GM19372 (cell line): ENCODE results near the gene PDZD8.
A peak's percentile ranks its signal among the peaks of the same experiment; 100 is the strongest.

Experiments used
- ATAC-seq: cut with Tn5 transposase; IDR thresholded peaks from one replicate; pipeline ENCODE4 v1.9.1; 2021; ENCODE audit warnings: mild to moderate bottlenecking, low read depth, moderate library complexity; ENCODE audit not compliant: unreplicated experiment

The PDZD8 gene

GRCh38 chr10:117352724-117353123, 22.5 kb downstream of the PDZD8 start:
- no peak for ATAC-seq

- no peak for ATAC-seq
Observed at GRCh38 chr10:117351996-117352395, 23.2 kb downstream of the PDZD8 start.

GRCh38 chr10:117351558-117351957, 23.7 kb downstream of the PDZD8 start:
- no peak for ATAC-seq

GRCh38 chr10:117350909-117351308, 24.3 kb downstream of the PDZD8 start:
- ATAC-seq: peak; percentile 74

GRCh38 chr10:117348236-117348635, 27.0 kb downstream of the PDZD8 start:
- ATAC-seq: no peak

GRCh38 chr10:117346574-117346973, 28.7 kb downstream of the PDZD8 start:
- no peak for ATAC-seq

GRCh38 chr10:117345143-117345542, 30.1 kb downstream of the PDZD8 start:
- ATAC-seq: no peak

- peak; percentile 11 for ATAC-seq
Observed at GRCh38 chr10:117342641-117343040, 32.6 kb downstream of the PDZD8 start.

- no peak for ATAC-seq
Observed at GRCh38 chr10:117341061-117341460, 34.2 kb downstream of the PDZD8 start.

- no peak for ATAC-seq
Observed at GRCh38 chr10:117339979-117340378, 35.3 kb downstream of the PDZD8 start.

GRCh38 chr10:117339578-117339977, 35.7 kb downstream of the PDZD8 start:
- no peak for ATAC-seq

GRCh38 chr10:117334926-117335325, 40.3 kb downstream of the PDZD8 start:
- ATAC-seq: no peak

GRCh38 chr10:117334066-117334465, 41.2 kb downstream of the PDZD8 start:
- no peak for ATAC-seq

- ATAC-seq: no peak
Observed at GRCh38 chr10:117327262-117327661, 48.0 kb downstream of the PDZD8 start.

- no peak for ATAC-seq
Observed at GRCh38 chr10:117324367-117324766, 50.9 kb downstream of the PDZD8 start.

- ATAC-seq: no peak
Observed at GRCh38 chr10:117322260-117322659, 53.0 kb downstream of the PDZD8 start.

- ATAC-seq: no peak
Observed at GRCh38 chr10:117320050-117320665, 55.1 kb downstream of the PDZD8 start.

- ATAC-seq: no peak
Observed at GRCh38 chr10:117318909-117319308, 56.3 kb downstream of the PDZD8 start.

GRCh38 chr10:117316701-117317100, 58.5 kb downstream of the PDZD8 start:
- ATAC-seq: no peak

- ATAC-seq: no peak
Observed at GRCh38 chr10:117313641-117314040, 61.6 kb downstream of the PDZD8 start.

- ATAC-seq: no peak
Observed at GRCh38 chr10:117312430-117312829, 62.8 kb downstream of the PDZD8 start.

GRCh38 chr10:117311261-117311660, 64.0 kb downstream of the PDZD8 start:
- ATAC-seq: no peak

- ATAC-seq: no peak
Observed at GRCh38 chr10:117306674-117307073, 68.6 kb downstream of the PDZD8 start.
